GDM1 (cell line): ENCODE data around the gene EPN3.

Source experiments
- DNase-seq: peaks from one replicate; lab custom pipeline; 2025; lab: John Stamatoyannopoulos, UW

EPN3 gene

DNA sequence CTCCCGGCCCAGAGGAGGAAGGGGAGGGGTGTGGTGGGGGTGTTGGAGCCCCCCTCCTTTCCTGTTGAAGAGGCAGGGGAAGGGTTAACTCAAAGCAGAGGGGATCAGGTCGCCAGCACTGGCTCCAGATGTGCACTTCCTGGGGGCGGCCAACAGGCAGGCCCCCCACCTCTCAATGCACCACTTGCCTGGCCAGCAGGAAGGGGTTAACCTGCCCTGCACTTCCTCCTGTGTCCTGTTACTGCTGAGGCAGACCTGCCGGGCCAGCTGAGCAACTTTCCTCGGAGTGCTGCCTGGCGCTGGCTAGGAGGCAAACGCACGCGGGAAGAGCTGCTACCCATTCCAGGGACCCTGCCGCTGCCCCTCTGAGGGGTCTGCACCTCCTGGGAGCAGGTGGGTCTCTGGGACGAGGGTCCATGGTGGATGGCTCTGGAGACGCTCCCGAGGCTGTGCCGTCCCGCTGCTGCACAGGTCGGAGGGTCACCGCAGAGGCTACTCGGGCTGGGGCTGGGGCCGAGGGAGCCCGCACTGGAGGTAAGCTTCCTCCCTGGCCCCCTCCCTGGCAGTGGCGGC lies at the start of gene EPN3:
TSS of gene EPN3 (plus strand) at position 284 of the 573 bp plus-strand sequence. CDS start 3,822 bp downstream, outside the sequence.
- no peak for DNase-seq

GRCh38 chr17:50483266-50483665 lies 49.3 kb upstream of the EPN3 start:
- no peak for DNase-seq

DNA sequence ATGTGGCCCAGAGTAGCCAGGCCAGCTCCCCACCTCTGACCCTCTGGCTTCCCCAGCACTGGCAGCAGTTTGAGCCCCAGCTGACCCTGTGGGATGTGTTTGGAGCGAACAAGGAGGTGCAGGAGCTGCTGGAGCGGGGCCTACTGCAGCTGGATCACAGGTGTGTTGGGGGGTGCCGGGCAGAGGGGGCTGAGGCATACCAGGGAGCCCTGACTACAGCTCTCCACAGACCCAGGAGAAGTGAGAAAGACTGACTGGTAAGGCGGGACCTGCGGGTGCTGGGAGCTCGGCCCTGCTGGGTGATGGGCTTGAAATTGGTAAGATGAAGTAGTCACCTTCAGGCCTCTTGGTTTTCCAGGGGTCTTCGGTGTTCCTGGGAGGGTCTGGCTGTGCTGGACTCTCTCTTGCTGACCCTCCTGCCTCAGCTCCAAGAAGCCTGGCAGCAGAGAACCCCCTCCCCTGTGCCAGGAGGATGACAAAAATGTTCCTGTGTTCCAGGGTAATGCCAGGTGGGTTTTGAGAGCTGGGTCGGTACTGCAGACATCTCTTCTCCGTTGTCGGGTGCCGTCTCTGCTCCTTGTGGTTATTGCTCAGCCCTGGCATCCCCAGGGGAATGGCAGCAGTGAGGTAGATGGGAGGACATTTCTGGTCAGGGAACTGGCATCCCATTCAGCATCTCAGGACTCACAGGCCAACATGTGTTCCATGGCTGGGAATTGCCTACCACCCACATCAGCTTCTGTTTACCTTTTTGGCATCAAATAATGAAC lies 48.0 kb upstream of the EPN3 start:
- no peak for DNase-seq

DNA sequence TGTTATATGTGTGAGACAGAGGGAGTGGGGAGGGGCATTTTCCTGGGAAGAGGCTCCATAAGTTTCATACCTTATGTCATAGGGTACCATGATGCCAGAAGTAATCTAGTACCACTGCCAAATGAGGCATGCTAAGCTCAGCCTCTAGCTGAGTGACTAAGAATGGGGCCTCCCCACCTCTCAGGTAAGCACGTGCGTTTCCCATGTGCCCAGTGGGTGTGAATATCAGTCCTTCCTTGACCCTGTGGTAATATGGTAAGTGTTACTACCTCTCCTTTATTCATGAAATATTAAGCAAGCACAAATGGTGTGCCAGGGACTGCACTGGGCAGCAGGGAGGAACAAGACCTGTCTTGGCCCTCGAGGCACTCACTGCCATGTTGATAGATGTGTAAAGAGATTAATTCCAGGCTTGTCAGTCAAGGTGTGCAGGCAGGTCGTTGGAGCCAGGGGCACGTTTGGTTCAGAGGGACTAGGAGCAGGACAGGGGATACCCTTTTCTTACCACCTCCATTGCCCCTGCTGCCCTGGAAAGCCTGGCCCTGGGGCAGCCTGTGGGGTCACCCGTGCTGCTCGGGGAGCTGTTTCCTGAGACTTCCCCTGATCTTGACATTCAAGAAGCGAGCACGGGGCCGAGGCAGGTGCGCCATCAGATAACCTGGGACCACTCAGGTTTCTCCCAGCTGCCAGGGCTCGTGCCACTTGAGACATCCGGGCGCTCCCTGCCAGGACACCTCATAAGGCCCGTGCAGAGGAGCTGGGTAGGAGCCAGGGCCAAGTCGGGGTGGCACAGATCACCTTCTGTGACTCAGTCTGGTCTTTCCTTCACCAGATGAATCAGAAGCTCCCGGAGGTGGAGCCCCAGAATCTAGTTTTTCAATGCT lies 45.1 kb upstream of the EPN3 start:
- no peak for DNase-seq

DNA sequence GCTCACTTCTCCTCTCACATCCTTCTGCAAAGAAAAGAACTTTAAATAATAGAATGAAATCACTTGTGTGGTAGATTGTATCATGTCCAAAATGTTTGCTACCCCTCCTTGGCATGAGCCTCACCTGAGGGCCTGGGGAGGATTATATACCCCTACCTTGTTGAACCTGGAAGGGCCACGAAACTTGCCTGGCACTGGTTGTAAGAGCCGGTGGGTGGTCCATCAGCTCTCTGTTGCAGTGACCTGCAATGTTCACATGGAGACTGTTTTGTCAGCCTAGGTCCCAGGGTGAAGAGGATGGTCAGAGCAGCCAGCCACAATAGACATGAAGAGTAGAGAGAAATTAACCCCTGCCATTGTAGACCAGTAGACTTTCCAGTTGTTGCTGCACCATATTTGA lies 43.7 kb upstream of the EPN3 start:
- no peak for DNase-seq

GRCh38 chr17:50491505-50491904 lies 41.0 kb upstream of the EPN3 start:
- DNase-seq = no peak

- no peak for DNase-seq
These were observed 40.3 kb upstream of the EPN3 start for GRCh38 chr17:50492214-50492613.

DNA sequence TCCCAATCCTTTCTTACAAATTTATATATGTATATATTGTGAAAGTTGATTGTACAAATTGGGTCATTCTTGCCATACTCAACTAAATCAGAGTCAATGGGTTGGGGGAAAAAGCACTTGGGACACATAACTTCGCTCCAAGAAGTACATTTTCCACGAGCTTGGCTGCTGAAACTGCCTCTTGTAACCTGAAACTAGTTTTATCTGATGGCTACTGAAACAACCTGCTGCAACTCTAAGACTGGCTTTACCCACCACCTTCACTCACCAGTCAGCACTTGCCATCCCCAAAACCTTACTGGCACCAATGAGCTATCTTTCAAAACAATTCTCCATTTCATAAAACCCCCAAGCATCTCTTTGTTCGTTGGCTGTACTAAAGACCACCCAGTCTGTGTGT lies 38.8 kb upstream of the EPN3 start:
- no peak for DNase-seq

DNA sequence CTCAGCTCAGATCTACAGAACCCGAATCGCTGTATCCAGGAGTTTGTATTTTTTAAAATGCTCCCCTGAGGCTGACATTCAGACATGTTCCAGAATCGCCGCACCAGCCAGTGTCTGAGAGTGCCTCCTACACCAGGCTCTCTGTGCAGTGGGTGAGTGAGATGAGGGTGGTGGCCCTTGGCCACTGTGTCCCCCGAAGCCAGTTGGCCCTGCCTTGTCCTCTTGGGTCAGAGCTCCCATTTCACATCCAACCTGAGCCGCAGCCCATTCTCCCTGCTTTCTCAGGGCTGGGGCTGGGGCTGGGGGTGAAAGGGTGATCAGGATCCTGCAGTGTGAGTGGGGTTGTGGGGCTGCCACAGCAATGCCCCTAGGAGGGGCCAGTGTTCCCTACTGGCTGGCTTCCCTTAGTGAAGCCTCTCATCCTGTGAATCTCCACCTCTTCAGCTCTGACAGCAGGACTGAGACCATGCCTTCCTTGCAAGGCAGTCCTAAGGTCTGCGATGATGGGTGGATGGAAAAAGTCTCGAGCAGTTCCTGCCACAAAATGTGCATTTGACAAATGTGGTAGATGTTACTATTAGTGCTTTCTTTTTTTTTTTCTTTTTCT lies 37.2 kb upstream of the EPN3 start:
- no peak for DNase-seq

- DNase-seq = no peak
These were observed 36.6 kb upstream of the EPN3 start for GRCh38 chr17:50495918-50496317.

GRCh38 chr17:50498021-50498874 lies 34.3 kb upstream of the EPN3 start:
- no peak for DNase-seq

DNA sequence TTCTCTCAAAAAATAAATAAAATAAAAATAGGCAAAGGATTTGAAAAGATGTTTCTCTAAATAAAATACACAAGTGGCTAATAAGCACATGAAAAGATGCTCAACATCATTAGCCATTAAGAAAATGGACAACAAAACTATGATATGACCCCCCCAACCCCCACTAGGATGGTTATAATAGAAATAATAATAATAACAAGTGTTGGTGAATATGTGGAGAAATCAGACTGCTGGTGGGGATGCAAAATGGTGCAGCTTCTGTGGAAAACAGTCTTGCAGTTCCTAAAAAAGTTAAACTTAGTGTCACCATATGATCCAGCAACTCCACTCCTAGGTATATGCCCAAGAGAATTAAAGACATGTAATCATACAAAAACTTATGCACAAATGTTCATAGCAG lies 33.3 kb upstream of the EPN3 start:
- DNase-seq = no peak

DNA sequence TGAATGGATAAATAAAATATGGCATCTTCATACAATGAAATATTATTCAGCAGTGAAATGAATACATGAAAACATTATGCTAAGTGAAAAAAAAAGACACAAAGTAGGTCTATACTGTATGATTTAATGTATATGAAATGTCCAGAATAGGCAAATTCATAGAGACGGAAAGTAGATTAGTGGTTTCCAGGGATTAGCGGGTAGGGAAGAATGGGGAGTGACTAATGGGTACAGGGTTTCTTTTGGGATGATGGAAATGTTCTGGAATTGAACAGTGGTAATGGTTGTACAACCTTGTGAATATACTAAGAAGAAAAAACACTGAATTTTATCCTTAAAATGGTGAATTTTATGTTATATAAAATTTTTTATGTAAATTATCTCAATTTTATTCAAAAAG lies 32.8 kb upstream of the EPN3 start:
- no peak for DNase-seq

GRCh38 chr17:50501054-50501453 lies 31.5 kb upstream of the EPN3 start:
- DNase-seq = no peak

GRCh38 chr17:50502301-50502990 lies 30.1 kb upstream of the EPN3 start:
- no peak for DNase-seq

DNA sequence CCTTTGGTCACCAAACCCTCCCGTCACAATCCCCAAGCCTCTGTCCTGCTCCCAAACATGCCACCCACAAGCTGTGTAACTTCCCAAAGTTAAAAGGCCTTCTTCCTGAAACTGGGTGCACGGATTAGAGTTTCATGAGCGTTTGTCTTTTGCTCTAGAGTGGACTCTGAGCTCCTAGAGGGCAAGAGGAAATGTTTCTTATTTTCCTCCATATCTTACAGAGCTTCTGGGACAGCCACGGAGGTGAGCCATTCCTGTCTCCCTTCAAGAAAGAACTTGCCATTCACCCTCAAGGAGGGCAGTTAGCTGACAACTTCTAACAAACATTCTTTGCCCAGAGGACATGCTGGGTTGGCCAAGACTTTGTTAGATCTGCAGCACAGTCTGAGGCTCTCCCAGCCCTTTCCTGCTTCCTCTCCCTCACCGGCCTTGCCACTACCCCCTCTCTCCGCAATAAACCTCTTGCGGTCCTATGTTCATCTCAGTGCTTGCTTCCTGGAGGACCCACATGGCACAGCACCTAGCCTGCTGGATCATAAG lies 26.9 kb upstream of the EPN3 start:
- DNase-seq = no peak

DNA sequence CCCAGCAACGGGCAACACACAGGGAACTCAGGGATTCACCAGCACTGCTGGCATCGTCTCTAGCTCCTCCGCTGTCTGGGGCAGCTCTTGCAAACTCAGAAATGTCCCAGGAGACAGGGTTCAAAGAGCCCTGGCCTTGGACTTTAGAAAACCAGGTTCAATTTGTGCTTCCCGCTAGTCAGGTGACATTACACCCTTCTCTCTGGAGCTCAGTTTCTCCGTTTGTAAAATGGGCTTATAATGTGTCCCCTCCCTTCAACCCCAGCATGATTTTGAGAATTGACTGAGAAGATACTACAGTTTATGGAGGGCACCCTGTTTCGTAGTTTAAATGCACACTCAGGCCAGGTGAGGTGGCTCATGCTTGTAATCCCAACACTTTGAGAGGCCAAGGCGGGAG lies 26.2 kb upstream of the EPN3 start:
- DNase-seq = no peak

- no peak for DNase-seq
These were observed 24.5 kb upstream of the EPN3 start, which contains the start of gene MYCBPAP for GRCh38 chr17:50507871-50508572. Gene MYCBPAP (plus strand): TSS chr17:50508439. CDS start chr17:50508675, 236 bp downstream.

DNA sequence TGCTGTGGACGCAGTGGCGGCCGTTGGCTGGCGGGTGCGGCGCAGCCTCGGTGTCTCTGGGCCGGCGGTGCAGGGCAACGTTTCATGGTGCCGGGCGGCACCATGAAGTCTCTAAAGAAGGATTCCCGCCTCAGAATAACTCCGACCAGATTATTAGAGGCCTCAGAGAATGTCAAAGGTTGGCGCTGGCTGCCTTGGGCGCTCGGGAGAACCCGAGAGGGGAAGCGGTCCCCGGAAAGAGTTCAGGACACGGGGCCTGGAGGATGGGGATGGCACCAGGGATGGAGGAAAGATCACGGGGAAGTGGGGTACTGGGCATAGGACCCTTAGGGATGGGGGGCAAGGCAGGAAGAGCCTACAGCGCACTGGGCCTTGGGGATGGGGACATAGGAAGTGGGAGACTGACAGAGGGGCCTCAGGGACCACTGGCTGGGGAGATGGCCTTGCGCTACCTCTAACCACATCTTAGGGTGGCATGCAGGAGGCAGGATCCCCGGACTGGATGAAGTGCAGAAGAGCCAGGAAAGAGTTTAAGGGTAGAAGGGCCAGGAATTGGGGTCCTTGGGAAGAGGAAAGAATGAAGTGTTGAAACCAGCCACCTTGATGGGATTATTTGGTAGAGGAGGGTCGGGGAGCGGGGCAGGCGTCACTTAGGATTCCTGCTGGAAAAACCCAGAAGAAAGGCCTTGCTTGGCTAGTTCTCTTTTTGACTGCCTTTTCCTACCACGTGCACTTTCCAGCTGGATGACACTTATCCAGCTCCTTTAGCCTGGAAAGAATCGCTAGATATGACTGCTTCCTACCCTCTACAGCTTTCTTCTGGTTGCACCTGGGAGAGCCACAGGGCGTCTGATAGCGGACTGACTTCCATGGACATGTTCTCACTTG lies 23.7 kb upstream of the EPN3 start:
- DNase-seq = no peak
